Breast epithelium (tissue), 3 donors: ENCODE results near the gene CALHM3.

Experiments used
- CTCF ChIP-seq, 3 donors: fragments of 450-650 bp; IDR thresholded peaks; one replicate each; pipeline ENCODE4 v1.5.1; 2016 to 2017; ENCODE audit warnings: antibody characterized with exemption in 3 of 3, mild to moderate bottlenecking in 3 of 3, moderate library complexity in 3 of 3
- POLR2A ChIP-seq: fragments of 450-650 bp; IDR thresholded peaks from one replicate; pipeline ENCODE4 v1.6.1; 2016; ENCODE audit warnings: antibody characterized with exemption, mild to moderate bottlenecking, moderate library complexity
- POLR2AphosphoS5 ChIP-seq, 3 donors: sonication (generic); formaldehyde crosslinking; IDR thresholded peaks; one replicate each; pipeline ENCODE4 v1.6.1; 2017; ENCODE audit warnings: antibody characterized with exemption in 3 of 3

GRCh38 chr10:103429647-103430046 is 49.4 kb downstream of the CALHM3 start:
- TF ChIP-seq CTCF (IDR thresholded peaks at IDR 0.05) (no peak), POLR2A (no peak), POLR2AphosphoS5 (IDR thresholded peaks at IDR 0.05) (no peak)
